H1 (cell line): ENCODE measurements around the gene CDK5R2. TPM values are rescaled to one million over a fixed set of nuclear protein-coding genes. Genes with fewer than 3 reads are reported as not detected.

ENCODE experiments used
- CTCF ChIA-PET: fragments of 300-600 bp; sonication (Branson Sonifier 250); formaldehyde crosslinking; loops from one replicate; lab custom pipeline; 2021; ENCODE audit not compliant: partially characterized antibody; lab: Charles Lee
- POLR2A ChIA-PET: fragments of 300-600 bp; sonication (Branson Sonifier 250); formaldehyde crosslinking; loops from one replicate; lab custom pipeline; 2021; ENCODE audit warnings: inconsistent platforms; ENCODE audit not compliant: partially characterized antibody; lab: Charles Lee
- DNase-seq, 2 experiments: peaks; one replicate each; pipeline versions ENCODE4 v3.0.0 to v3.0.0-alpha.2; 2010 to 2022; ENCODE audit warnings: low spot score in 2 of 2, low read depth in 1 of 2, mixed read lengths in 1 of 2
- FAIRE-seq: peaks from 2 replicates; lab custom pipeline; 2011; peaks lifted over from hg19 to GRCh38; lab: Jason Lieb, UNC
- H2AFZ ChIP-seq: 2 replicates; pipeline ENCODE4 v1.8.1; 2012; ENCODE audit warnings: low read length, inconsistent platforms
- H2AK5ac ChIP-seq: 2 replicates; pipeline ENCODE4 v1.6.1; 2013; ENCODE audit warnings: low read depth, low read length
- H2BK120ac ChIP-seq: replicated peaks from 2 replicates; pipeline ENCODE3; 2013; ENCODE audit warnings: low read depth, low read length, inconsistent platforms
- H2BK12ac ChIP-seq: 2 replicates; pipeline ENCODE4 v1.6.1; 2013; ENCODE audit warnings: low read depth, low read length
- H2BK15ac ChIP-seq: 2 replicates; pipeline ENCODE4 v1.6.1; 2013; ENCODE audit warnings: low read length
- H2BK20ac ChIP-seq: 2 replicates; pipeline ENCODE4 v1.6.1; 2013; ENCODE audit warnings: low read length
- H2BK5ac ChIP-seq: 2 replicates; pipeline ENCODE4 v1.6.1; 2013; ENCODE audit warnings: low read depth, low read length
- H3K14ac ChIP-seq: 2 replicates; pipeline ENCODE4 v1.6.1; 2013; ENCODE audit warnings: inconsistent platforms; ENCODE audit not compliant: insufficient read length
- H3K18ac ChIP-seq: 2 replicates; pipeline ENCODE4 v1.6.1; 2013; ENCODE audit warnings: low read length; ENCODE audit errors: extremely low read depth
- H3K23ac ChIP-seq: 2 replicates; pipeline ENCODE4 v1.6.1; 2013; ENCODE audit warnings: inconsistent platforms; ENCODE audit not compliant: insufficient read length
- H3K23me2 ChIP-seq: 2 replicates; pipeline ENCODE4 v1.6.1; 2013; ENCODE audit warnings: low read depth, low read length
- H3K27ac ChIP-seq: 2 replicates; pipeline ENCODE4 v1.6.1; 2011; ENCODE audit warnings: low read depth, low read length, inconsistent platforms
- H3K27me3 ChIP-seq, 4 experiments: replicated peaks in 1 of 4; 1 replicate in 1 of 4; 2 replicates in 3 of 4; pipeline versions ENCODE4 v1.6.1 to v1.8.1; 2011 to 2013; ENCODE audit warnings: low read length in 3 of 4, mild to moderate bottlenecking in 3 of 4, inconsistent platforms in 2 of 4, mixed read lengths in 2 of 4, moderate library complexity in 1 of 4; ENCODE audit not compliant: control insufficient read depth in 3 of 4, insufficient read depth in 3 of 4; ENCODE audit errors: extremely low read depth in 1 of 4
- H3K36me3 ChIP-seq, 4 experiments: 2 replicates each; pipeline versions ENCODE4 v1.6.1 to v1.8.1; 2011 to 2013; ENCODE audit warnings: mild to moderate bottlenecking in 4 of 4, low read length in 3 of 4, moderate library complexity in 2 of 4, control low read depth in 1 of 4, inconsistent platforms in 1 of 4; ENCODE audit not compliant: insufficient read depth in 4 of 4, control insufficient read depth in 2 of 4
- H3K4ac ChIP-seq: replicated peaks from 2 replicates; pipeline ENCODE3; 2013; ENCODE audit warnings: low read length, low read depth, mixed read lengths, inconsistent platforms; ENCODE audit not compliant: insufficient read length
- H3K4me1 ChIP-seq, 4 experiments: replicated peaks in 1 of 4; 1 replicate in 1 of 4; 2 replicates in 3 of 4; pipeline versions ENCODE4 v1.6.1 to v1.8.1; 2011 to 2013; ENCODE audit warnings: low read length in 3 of 4, inconsistent platforms in 2 of 4, mixed read lengths in 1 of 4; ENCODE audit not compliant: insufficient read depth in 4 of 4, control insufficient read depth in 3 of 4
- H3K4me2 ChIP-seq, 2 experiments: 2 replicates each; pipeline versions ENCODE4 v1.6.1 to v1.8.1; 2011 to 2013; ENCODE audit warnings: low read depth in 2 of 2, low read length in 2 of 2, control low read depth in 1 of 2, inconsistent platforms in 1 of 2, mild to moderate bottlenecking in 1 of 2; ENCODE audit not compliant: insufficient read depth in 1 of 2
- H3K4me3 ChIP-seq, 4 experiments: fragments of 200-600, 300-600 bp in 1 of 4; sonication (generic), shearing (Covaris generic), sonication (Bioruptor Twin) in 1 of 4; 2 replicates each; pipeline versions ENCODE4 v1.5.1 to v1.8.1; 2011 to 2016; ENCODE audit warnings: low read length in 4 of 4, low read depth in 3 of 4, control low read depth in 2 of 4, inconsistent platforms in 2 of 4, mild to moderate bottlenecking in 2 of 4, mixed read lengths in 1 of 4, moderate library complexity in 1 of 4; ENCODE audit not compliant: insufficient read depth in 2 of 4; ENCODE audit errors: extremely low read depth in 1 of 4
- H3K56ac ChIP-seq: replicated peaks from 2 replicates; pipeline ENCODE3; 2013; ENCODE audit warnings: low read depth, mild to moderate bottlenecking, mixed read lengths, low read length, inconsistent platforms; ENCODE audit not compliant: insufficient read length
- H3K79me1 ChIP-seq: 2 replicates; pipeline ENCODE4 v1.6.1; 2013; ENCODE audit warnings: low read depth, low read length, control low read depth
- H3K79me2 ChIP-seq, 2 experiments: 2 replicates each; pipeline versions ENCODE4 v1.6.1 to v1.8.1; 2012 to 2013; ENCODE audit warnings: low read length in 2 of 2, mild to moderate bottlenecking in 2 of 2, inconsistent platforms in 1 of 2; ENCODE audit not compliant: insufficient read depth in 2 of 2, control insufficient read depth in 1 of 2
- H3K9ac ChIP-seq, 4 experiments: replicated peaks in 1 of 4; 1 replicate in 1 of 4; 2 replicates in 3 of 4; pipeline versions ENCODE4 v1.6.1 to v1.8.1; 2011 to 2013; ENCODE audit warnings: low read depth in 3 of 4, low read length in 3 of 4, control low read depth in 2 of 4, mild to moderate bottlenecking in 2 of 4, moderate library complexity in 2 of 4, inconsistent platforms in 1 of 4; ENCODE audit errors: extremely low read depth in 1 of 4
- H3K9me3 ChIP-seq, 2 experiments: 2 replicates each; pipeline versions ENCODE4 v1.6.1 to v1.8.1; 2012 to 2013; ENCODE audit warnings: mild to moderate bottlenecking in 2 of 2, moderate library complexity in 2 of 2, control low read depth in 1 of 2, inconsistent platforms in 1 of 2, low read depth in 1 of 2, low read length in 1 of 2, mixed read lengths in 1 of 2; ENCODE audit not compliant: insufficient read depth in 2 of 2
- H4K20me1 ChIP-seq, 2 experiments: replicated peaks in 1 of 2; 2 replicates each; pipeline versions ENCODE3 to v1.8.1; 2011 to 2013; ENCODE audit warnings: inconsistent platforms in 2 of 2, low read length in 2 of 2, mild to moderate bottlenecking in 1 of 2; ENCODE audit not compliant: insufficient read depth in 2 of 2, control insufficient read depth in 1 of 2
- H4K5ac ChIP-seq: 2 replicates; pipeline ENCODE4 v1.6.1; 2013; ENCODE audit warnings: low read length, low read depth, mixed read lengths, inconsistent platforms; ENCODE audit not compliant: insufficient read length
- H4K8ac ChIP-seq: 2 replicates; pipeline ENCODE4 v1.8.0; 2013; ENCODE audit warnings: mild to moderate bottlenecking, moderate library complexity, low read length, inconsistent platforms; ENCODE audit not compliant: insufficient read depth; ENCODE audit errors: extremely low read depth
- H4K91ac ChIP-seq: replicated peaks from 2 replicates; pipeline ENCODE3; 2013; ENCODE audit warnings: low read length, mixed read lengths, inconsistent platforms; ENCODE audit not compliant: insufficient read length
- CREB1 ChIP-seq: IDR thresholded peaks from 2 replicates; pipeline ENCODE4 v1.6.1; 2012; ENCODE audit warnings: inconsistent platforms
- GABPA ChIP-seq: IDR thresholded peaks from 2 replicates; pipeline ENCODE4 v1.6.1; 2011; ENCODE audit warnings: mild to moderate bottlenecking, low read length, moderate library complexity, borderline replicate concordance; ENCODE audit not compliant: insufficient read depth
- KDM1A ChIP-seq: fragments of 200-600, 300-600 bp; sonication (generic); IDR thresholded peaks from 2 replicates; pipeline ENCODE4 v1.7.1; 2016; ENCODE audit warnings: mild to moderate bottlenecking, low read length, borderline replicate concordance
- POU5F1 ChIP-seq: IDR thresholded peaks from 2 replicates; pipeline ENCODE4 v1.6.1; 2011; ENCODE audit warnings: low read depth, mild to moderate bottlenecking, low read length, moderate library complexity
- RBBP5 ChIP-seq: IDR thresholded peaks from 2 replicates; pipeline ENCODE4 v1.7.1; 2012; ENCODE audit warnings: low read depth, mild to moderate bottlenecking, inconsistent platforms, low read length, moderate library complexity, borderline replicate concordance
- RXRA ChIP-seq: IDR thresholded peaks from 2 replicates; pipeline ENCODE4 v1.6.1; 2011; ENCODE audit warnings: low read depth, mild to moderate bottlenecking, low read length, moderate library complexity; ENCODE audit not compliant: insufficient read depth
- SIN3A ChIP-seq, 2 experiments: IDR thresholded peaks in 1 of 2; conservative IDR thresholded peaks in 1 of 2; 2 replicates each; pipeline ENCODE4 v1.6.1; 2011 to 2012; ENCODE audit warnings: low read length in 2 of 2, improper control_type of control experiment in 1 of 2, low read depth in 1 of 2, mild to moderate bottlenecking in 1 of 2
- YY1 ChIP-seq: IDR thresholded peaks from 2 replicates; pipeline ENCODE4 v1.6.1; 2011; ENCODE audit warnings: low read depth, mild to moderate bottlenecking, low read length
- WGBS, 2 experiments: shearing (Covaris generic) in 1 of 2; methylation state at CpG; one replicate each; pipeline versions ENCODE4 v1.1.6 to v1.1.7; 2013 to 2015; ENCODE audit warnings: low lambda C conversion rate in 2 of 2, mixed read lengths in 2 of 2, inconsistent platforms in 1 of 2, low coverage in 1 of 2, missing lambda C conversion rate in 1 of 2; ENCODE audit not compliant: insufficient replicate concordance in 2 of 2, insufficient coverage in 1 of 2, insufficient read length in 1 of 2; ENCODE audit errors: extremely low coverage in 1 of 2, missing lambda C conversion rate in 1 of 2; 5-methylcytosine and 5-hydroxymethylcytosine counted together
- polyA plus RNA-seq, 7 experiments: library from polyadenylated mRNA; depleted of rRNA in 3 of 7; stranded (reverse) in 5 of 7; unstranded in 2 of 7; fragments of >200 nt in 5 of 7; fragments of 200-250 nt in 2 of 7; gene quantifications; 1 replicate in 5 of 7; 2 replicates in 1 of 7; 4 replicates in 1 of 7; pipeline versions ENCODE4 v1.2.1 to v1.2.3, GENCODE V29; 2011 to 2013; ENCODE audit warnings: missing spikeins in 2 of 7, mixed read lengths in 2 of 7
- total RNA-seq: library from RNA; stranded (reverse); fragmentation: NEBNext Ultra II Directional; extraction: Animal tissue kit (Norgen Biotek cat#: 25700); gene quantifications from 2 replicates; pipeline ENCODE4 v1.2.1, GENCODE V29; 2021
- TF ChIP-seq, protein P1 (sequence below), 3 experiments: IDR thresholded peaks; 1 replicate in 2 of 3; 2 replicates in 1 of 3; pipeline versions ENCODE4 v1.5.1 to v1.6.1; 2011; ENCODE audit warnings: low read length in 3 of 3, mild to moderate bottlenecking in 3 of 3, inconsistent platforms in 2 of 3, low read depth in 1 of 3, moderate library complexity in 1 of 3; ENCODE audit not compliant: insufficient read depth in 1 of 3; ENCODE audit errors: control extremely low read depth in 1 of 3
- TF ChIP-seq, protein P2 (sequence below): IDR thresholded peaks from 2 replicates; pipeline ENCODE4 v1.6.1; 2011; ENCODE audit warnings: low read depth, mild to moderate bottlenecking, low read length; ENCODE audit not compliant: insufficient read depth

The CDK5R2 gene
- total and polyA plus RNA-seq, 2 of the 8 experiments (the other 6 are each of a cell fraction or from before 2014, with no cell fraction given) = 0.14 TPM; not detected in 1

GRCh38 chr2:218988164-218988563 lies 28.7 kb downstream of the CDK5R2 start:
- H3K79me1 ChIP-seq = no peaks in the 10 kb centered on the region
- no peak overlapping the region for H4K91ac ChIP-seq
- H3K27ac ChIP-seq = no peak overlapping the region
- H3K56ac ChIP-seq = no peak overlapping the region
- no peak for DNase-seq
- H3K4me1 ChIP-seq = peaks cover 0 to 16% (median 9%) of the 10 kb centered on the region in 4 experiments; a peak in 5 of 7 replicates
- WGBS, 2 experiments = 35% methylated on average over 3 of the region's 3 CpGs; no CpG with 5 or more reads in 1 of the 2 experiments
- H3K79me2 ChIP-seq = no peaks in the 10 kb centered on the region
- no peak overlapping the region for H4K8ac ChIP-seq
- H3K23me2 ChIP-seq = peaks cover 3% of the 10 kb centered on the region; the same call in 1 of the 2 replicates
- H2AFZ ChIP-seq = no peak overlapping the region
- ChIA-PET POLR2A (interaction anchor here (1.4 kb wide), 2 partner anchors 11 to 14 kb away, joined by 3 to 4 read pairs; no protein-coding TSS in a partner anchor), CTCF (interaction anchor here (1.1 to 19.5 kb wide), 9 partner anchors 7 to 1232 kb away, joined by 3 to 284 read pairs (median 5); partner anchors contain the start of gene FEV)
- H2BK12ac ChIP-seq = no peak overlapping the region
- H2BK5ac ChIP-seq = no peak overlapping the region
- no peak overlapping the region for H3K4me2 ChIP-seq
- no peak overlapping the region for H3K4ac ChIP-seq
- no peak overlapping the region for H4K5ac ChIP-seq
- H4K20me1 ChIP-seq = peaks cover 22 to 42% of the 10 kb centered on the region in 2 experiments
- H3K18ac ChIP-seq = no peak overlapping the region
- H2BK20ac ChIP-seq = no peak overlapping the region
- no peak for FAIRE-seq
- no peak overlapping the region for H3K4me3 ChIP-seq
- H3K36me3 ChIP-seq = peaks cover 0 to 4% (median 0%) of the 10 kb centered on the region in 4 experiments; a peak in 1 of 8 replicates
- no peak overlapping the region for H2BK15ac ChIP-seq
- H3K9me3 ChIP-seq = no peaks in the 10 kb centered on the region
- H2AK5ac ChIP-seq = no peak overlapping the region
- H2BK120ac ChIP-seq = no peak overlapping the region
- H3K27me3 ChIP-seq = peaks cover 97 to 100% (median 99%) of the 10 kb centered on the region in 4 experiments
- no peak overlapping the region for H3K23ac ChIP-seq
- no peak overlapping the region for H3K14ac ChIP-seq
- no peak overlapping the region for H3K9ac ChIP-seq
- TF ChIP-seq CREB1 (no peak), RBBP5 (no peak), YY1 (no peak), GABPA (no peak), POU5F1 (no peak), SIN3A (conservative IDR thresholded peaks at IDR 0.05 in 1 of 2, IDR thresholded peaks at IDR 0.05 in 1 of 2; ENCODE audit: low read depth in 1 of 2, low read length in 2 of 2) (no peak), KDM1A (no peak), RXRA (no peak)
- TF ChIP-seq, protein P1, sequence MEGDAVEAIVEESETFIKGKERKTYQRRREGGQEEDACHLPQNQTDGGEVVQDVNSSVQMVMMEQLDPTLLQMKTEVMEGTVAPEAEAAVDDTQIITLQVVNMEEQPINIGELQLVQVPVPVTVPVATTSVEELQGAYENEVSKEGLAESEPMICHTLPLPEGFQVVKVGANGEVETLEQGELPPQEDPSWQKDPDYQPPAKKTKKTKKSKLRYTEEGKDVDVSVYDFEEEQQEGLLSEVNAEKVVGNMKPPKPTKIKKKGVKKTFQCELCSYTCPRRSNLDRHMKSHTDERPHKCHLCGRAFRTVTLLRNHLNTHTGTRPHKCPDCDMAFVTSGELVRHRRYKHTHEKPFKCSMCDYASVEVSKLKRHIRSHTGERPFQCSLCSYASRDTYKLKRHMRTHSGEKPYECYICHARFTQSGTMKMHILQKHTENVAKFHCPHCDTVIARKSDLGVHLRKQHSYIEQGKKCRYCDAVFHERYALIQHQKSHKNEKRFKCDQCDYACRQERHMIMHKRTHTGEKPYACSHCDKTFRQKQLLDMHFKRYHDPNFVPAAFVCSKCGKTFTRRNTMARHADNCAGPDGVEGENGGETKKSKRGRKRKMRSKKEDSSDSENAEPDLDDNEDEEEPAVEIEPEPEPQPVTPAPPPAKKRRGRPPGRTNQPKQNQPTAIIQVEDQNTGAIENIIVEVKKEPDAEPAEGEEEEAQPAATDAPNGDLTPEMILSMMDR (IDR thresholded peaks at IDR 0.05; ENCODE audit: control extremely low read depth in 1 of 3, insufficient read depth in 1 of 3, low read depth in 1 of 3, low read length in 3 of 3) = no peak
- TF ChIP-seq, protein P2, sequence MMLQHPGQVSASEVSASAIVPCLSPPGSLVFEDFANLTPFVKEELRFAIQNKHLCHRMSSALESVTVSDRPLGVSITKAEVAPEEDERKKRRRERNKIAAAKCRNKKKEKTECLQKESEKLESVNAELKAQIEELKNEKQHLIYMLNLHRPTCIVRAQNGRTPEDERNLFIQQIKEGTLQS = no peak
